ENCODE data around the gene CLEC17A.
"Not testable (repeated sequence)": the region's sequence is repeated elsewhere in the genome, so short reads cannot be mapped to it uniquely, and the experiment has no call there.

Gene CLEC17A

DNA sequence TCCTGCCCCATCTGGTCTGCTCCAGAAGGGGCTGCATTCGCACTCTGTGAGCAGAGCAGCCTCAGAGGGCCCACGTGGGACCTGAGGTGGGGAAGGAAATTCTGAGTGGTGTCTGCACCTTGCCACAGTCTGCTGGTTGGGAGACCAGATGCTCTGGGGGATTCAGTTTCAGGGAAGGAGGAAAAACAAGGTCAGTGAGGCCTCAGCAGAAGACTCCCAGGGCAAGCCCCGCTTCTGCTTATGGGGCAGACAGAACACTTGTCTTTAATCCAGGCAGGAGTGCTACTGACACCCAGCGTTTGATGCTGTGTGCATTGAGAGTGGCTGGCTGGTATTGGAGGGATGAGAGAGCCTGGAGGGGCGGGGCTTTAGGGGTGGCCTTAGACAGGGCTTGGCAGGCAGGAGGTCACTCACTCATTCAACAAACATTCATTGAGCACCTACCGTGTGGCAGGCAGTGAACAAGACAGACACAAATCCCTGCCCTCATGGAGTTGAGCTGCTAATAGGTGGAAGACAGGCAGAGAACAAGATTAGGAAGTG, 4.9 kb upstream of the CLEC17A start:
- DNase-seq (ENCODE audit: low read depth in 2 of 2): no peak

DNA sequence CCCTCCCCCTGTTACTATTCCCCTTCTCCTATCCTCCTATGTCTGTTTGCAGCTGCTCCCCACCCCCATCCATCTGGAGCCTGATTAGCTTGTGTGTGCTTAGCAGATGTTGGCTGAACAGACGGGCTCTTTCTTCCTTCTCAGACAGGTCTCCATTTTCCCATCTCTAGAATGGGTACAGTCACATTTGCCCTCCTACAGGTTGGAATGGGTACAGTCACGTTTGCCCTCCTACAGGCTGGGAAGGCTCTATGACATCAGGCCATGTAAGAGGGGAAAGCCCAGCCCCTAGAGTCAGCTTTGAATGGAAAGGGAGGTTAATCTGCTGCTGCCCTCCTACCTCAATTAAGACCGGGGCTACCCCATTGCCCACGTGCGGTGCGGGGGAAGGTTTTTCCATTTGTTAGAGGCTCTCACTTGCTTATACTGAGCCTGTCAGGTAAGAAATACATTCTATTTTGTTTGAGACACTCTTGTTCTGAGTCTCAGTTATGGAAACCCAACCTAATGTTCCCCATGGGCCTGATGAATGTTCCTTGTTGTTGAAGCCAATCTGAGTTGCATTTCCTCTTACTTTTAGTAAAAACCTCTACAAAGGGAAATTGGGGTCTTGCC, 2.2 kb upstream of the CLEC17A start:
- DNase-seq (ENCODE audit: low read depth in 2 of 2): peak in 1 of 2 donors; percentile 61

DNA sequence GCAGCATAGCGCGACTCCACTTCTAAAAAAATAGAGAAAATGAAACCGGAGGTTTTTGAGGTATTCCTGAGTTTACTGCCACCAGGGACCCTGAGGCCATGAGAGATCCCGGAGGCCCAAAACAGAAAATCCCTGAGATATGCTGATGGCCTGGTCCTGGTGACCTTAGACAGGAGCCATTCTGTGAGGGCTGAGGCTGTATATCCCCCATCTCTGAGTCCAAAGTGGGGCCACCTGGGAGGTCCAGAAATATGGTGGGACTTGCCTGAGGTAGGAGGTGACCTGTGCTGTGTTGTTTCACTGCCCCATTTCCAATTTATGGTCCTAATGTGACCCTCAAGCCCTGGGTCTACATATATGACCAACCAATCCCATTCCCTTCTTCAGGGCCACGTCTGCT, 1.5 kb downstream of the CLEC17A start:
- not testable (repeated sequence) for DNase-seq (ENCODE audit: low read depth in 2 of 2)

DNA sequence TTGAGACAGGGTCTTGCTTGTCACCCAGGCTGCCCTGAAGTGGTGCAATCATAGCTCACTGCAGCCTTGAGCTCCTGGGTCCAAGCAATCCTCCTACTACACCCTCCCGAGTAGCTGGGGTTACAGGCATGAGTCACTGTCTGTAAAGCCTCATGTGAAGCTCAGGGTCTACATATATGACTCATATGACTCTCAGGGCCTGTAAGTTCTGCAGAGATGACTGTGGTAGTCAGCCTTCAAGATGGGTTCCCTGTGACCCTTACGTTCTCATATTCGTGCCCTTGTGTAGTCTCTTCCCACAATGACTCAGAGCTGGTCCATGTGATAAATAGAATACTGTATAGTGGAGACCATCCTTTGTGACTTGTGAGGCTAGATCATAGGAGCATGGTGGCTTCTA, 2.3 kb downstream of the CLEC17A start:
- peak; percentile 38 to 57 for DNase-seq (ENCODE audit: low read depth in 2 of 2)

DNA sequence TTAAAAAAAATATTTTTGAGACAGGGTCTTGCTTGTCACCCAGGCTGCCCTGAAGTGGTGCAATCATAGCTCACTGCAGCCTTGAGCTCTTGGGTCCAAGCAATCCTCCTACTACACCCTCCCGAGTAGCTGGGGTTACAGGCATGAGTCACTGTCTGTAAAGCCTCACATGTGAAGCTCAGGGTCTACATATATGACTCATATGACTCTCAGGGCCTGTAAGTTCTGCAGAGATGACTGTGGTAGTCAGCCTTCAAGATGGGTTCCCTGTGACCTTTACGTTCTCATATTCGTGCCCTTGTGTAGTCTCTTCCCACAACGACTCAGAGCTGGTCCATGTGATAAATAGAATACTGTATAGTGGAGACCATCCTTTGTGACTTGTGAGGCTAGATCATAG, 6.5 kb downstream of the CLEC17A start:
- peak in 1 of 2 donors; percentile 26 for DNase-seq (ENCODE audit: low read depth in 2 of 2)

DNA sequence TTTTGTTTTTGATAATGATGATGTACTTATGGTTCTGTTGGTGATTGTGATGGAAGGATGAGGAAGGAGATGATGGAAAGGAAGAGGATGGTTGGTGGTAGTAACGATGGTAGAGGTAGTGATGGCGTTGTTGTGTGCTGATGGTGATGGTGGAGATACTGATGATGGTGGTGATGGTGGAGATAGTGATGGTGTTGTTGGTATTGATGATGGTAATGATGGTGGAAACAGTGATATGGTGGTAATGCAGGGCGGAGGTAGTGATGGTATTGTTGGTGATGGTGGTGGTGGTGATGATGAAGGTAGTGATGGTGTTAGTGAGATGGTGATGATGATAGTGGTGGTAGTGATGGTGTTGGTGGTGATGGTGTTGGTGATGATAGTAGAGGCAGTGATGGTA, 12.7 kb downstream of the CLEC17A start:
- no peak for DNase-seq (ENCODE audit: low read depth in 2 of 2)

DNA sequence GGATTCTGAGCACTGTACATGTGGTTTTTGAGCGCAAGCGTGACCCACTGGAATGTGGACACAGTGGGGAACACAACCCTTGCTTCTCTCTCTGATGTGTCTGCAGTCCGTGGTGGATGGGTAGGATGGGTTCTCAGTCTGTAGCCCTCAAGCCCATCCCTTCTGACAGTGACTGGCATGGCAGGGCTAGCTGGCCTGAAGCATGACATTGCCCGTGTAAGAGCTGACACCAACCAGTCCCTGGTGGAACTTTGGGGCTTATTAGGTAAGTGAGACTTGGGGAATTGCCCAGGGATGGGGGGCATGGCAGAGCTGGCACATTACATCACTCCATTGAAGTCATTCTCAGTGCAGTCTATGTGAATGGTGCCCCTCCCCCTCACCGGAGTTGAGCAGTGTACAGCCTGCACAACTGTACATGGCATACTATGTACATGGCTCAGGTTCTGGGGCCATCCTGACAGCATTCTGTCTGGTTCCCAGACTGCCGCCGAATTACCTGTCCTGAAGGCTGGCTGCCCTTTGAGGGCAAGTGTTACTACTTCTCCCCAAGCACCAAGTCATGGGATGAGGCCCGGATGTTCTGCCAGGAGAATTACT, 16.8 kb downstream of the CLEC17A start:
- DNase-seq (ENCODE audit: low read depth in 2 of 2): no peak

DNA sequence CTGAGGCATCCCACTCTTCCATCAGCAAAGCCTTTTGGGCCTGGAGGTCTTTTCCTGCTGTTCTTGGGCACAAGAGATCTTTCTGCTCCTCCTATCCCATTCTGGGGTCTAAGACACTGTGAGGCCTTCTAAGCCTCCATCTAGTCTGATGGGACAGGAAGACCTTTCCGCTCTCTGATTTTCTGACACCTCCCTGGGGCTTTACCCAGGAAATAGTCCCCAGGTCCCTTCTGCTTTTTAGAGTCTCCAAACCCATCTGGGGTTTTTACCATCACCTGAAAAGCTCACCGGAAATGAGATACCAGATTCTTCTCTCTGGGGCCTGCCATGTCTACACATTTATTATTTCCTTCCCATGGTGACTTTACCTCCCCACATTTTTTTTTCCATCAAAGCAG, 21.1 kb downstream of the CLEC17A start:
- DNase-seq (ENCODE audit: low read depth in 2 of 2): no peak

DNA sequence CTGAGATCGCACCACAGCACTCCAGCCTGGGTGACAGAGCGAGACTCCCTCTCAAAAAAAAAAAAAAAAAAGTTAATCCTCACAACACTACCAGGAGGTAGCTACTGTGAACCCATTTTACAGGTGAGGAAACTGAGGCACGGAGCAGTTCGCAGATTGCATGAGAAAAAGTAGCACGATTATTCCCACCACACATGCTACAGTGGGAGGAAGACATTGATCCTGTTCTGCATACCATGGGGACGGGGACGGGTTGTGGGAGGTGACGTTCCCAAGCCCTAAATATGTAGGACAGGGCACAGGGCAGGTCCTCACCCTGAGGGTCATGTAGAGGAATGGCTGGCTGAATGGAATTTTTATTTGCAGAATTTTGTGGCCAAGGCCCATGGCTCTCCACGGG, 23.7 kb downstream of the CLEC17A start:
- no peak for DNase-seq (ENCODE audit: low read depth in 2 of 2)

DNA sequence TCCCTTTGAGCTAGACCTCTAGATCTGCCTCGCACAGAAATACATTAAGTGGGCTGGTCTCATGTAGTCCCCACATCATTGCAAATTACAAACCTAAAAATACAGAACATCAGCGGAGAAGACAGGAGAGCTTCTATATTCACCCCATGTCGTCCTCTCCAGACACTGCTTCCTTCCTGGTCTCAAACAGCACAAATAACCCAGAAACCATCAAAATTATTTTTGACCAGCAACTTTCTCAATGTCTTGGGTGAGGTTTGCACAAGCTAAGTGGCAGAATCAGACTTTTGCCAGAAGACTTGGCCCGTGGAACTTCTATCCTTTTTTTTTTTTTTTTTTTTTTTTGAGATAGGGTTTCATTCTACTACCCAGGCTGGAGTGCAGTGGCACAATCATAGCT, 28.2 kb downstream of the CLEC17A start:
- no peak for DNase-seq (ENCODE audit: low read depth in 2 of 2)

DNA sequence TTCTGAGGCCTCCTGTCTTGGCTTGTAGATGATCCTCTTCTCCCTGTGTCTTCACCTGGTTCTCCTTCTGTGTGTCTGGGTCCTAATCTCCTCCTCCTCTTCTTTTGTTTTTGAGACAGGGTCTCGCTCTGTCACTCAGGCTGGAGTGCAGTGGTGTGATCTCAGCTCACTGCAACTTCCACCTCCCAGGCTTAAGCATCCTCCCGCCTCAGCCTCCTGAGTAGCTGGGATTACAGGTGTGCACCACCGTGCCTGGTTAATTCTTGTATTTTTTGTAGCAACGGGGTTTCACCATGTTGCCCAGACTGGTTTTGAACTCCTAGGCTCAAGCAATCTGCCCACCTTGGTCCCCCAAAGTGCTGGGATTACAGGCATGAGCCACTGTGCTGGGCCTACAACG, 29.4 kb downstream of the CLEC17A start:
- DNase-seq (ENCODE audit: low read depth in 2 of 2): not testable (repeated sequence)

DNA sequence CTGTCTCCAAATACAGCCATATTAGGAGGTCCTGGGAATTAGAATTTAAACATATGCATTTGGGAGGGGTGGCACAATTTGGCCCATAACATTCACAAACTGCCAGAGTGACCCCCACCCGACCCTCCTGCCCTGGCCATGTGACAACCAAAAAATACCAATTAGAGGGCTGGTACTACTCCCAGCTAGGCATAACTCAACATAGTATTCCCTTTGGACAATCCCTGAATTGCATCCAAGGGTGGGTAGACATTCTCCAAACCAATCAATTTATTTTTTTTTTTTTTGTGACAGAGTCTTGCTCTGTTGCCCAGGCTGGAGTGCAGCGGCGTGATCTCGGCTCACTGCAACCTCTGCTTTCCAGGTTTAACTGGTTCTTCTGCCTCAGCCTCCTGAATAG, 29.8 kb downstream of the CLEC17A start:
- DNase-seq (ENCODE audit: low read depth in 2 of 2): no peak

DNA sequence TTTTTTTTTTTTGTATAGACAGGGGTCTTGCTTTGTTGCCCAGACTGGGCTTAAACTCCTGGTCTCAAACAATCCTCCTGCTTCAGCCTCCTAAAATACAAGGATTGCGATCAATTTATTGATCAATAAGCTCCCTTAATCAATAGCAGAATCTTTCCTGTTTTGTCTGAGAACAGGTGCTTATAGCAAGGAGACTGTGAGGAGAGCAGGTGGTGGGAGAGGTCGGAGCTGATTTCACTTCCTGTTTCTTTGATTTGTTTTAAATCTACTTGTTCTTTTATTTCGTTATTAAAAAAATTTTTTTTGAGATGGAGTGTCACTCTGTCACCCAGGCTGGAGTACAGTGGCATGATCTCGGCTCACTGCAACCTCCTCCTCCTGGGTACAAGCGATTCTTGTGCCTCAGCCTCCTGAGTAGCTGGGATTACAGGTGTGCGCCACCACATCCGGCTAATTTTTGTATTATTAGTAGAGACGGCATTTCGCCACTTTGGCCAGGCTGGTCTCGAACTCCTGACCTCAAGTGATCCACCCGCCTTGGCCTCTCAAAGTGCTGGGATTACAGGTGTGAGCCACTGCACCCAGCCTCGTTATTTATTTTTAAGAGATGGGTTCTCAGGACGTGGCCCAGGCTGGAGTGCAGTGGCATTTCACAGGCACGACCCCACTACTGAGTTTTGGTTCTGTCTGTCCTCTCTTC, 30.7 kb downstream of the CLEC17A start:
- DNase-seq (ENCODE audit: low read depth in 2 of 2): not testable (repeated sequence)

DNA sequence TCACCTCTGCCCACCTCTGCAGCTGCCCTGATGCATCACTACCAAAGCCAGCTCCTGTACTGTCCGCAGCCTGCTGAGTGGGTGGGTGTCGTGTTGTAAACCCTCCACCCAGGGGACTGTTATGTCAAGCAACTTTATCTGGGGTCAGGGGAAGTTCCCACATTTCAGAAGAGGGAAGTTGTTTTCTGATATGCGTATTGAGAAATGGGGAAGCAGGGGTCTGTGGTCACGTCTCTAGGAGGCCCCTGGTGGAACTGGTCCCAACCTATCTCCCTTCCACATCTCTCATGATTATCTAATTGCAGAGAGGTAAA, 31.2 kb downstream of the CLEC17A start:
- no peak for DNase-seq (ENCODE audit: low read depth in 2 of 2)

DNA sequence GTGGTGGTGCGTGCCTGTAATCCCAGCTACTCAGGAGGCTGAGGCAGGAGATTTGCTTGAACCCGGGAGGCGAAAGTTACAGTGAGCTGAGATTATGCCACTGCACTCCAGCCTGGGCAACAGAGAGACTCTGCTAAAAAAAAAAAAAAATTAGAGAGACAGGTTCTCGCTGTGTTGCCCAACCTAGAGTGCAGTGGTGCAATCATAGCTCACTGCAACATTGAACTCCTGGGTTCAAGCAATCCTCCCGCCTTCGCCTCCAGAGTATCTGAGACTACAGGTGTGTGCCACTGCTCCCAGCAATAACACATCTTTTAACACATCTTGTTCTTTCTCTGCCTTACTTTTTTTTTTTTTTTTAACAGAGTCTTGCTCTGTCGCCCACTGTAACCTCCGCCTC, 32.7 kb downstream of the CLEC17A start:
- DNase-seq (ENCODE audit: low read depth in 2 of 2): no peak

DNA sequence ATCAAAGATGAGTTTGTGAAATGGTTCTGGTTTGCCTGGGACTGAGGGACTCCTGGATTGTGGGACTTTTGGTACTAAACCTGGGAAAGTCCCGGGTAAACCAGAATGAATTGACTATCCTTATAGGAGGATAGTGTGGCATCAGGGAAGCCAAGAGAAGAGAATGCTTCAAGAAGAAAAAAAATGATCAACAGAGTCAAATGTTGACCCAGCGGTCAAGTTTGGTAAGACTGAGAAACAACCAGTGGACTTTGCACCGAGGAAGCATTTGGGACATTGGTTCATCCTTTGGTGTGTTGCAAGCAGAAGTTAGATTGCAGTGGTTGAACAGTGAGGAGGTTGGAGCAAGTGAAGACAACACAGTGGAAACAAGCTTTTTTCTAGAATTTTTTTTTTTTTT, 33.5 kb downstream of the CLEC17A start:
- DNase-seq (ENCODE audit: low read depth in 2 of 2): no peak

DNA sequence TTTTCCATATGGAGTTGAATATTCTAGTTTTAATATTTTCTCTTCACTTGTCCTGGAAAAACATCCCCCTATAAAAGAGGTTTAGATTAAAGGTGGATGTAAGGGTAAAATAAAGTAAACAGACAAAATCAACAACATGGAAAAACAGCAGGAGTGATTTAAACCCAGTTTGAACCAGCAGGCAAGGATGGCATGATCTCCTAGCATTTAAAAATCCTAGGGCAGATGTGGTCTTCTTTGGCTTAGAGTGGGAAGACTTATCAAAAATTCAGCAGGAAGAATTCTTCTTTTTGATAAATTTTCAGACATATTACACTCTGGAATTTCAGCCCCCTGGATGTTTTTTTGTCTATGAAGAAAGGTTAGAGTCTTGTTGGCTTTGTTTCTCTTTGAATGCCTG, 36.5 kb downstream of the CLEC17A start:
- no peak for DNase-seq (ENCODE audit: low read depth in 2 of 2)

DNA sequence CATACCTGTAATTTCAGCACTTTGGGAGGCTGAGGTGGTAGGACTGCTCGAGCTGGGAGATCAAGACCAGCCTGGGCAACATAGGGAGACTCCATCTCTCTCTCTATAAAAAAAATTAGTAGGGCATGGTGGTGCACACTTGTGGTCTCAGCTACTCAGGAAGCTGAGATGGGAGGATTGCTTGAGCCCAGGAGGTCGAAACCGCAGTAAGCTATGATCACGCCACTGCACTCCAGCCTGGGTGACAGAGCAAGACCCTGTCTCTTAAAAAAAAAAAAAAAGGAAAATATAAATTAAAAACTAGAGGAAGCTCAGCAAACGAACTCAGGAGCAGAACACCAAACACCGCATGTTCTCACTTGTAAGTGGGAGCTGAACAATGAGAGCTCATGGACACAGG, 41.6 kb downstream of the CLEC17A start:
- DNase-seq (ENCODE audit: low read depth in 2 of 2): not testable (repeated sequence)

DNA sequence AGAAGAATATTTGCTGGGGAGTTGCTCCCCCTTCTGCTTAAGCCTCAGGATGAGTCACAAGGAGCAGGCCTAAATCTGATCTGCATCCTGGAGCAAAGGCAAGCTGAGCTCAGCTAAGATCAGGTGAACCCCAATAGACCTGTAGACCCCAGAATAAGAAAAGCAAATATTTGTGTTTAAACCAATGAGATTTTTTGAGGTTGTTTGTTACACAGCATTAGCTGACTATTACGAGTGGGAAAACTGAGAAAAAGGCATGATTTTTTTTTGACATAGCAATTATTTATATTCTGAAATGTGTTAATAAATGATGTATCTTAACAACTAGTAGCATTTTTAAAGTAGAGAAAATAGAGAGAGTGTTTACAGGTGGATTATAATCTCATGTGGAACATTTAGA, 46.7 kb downstream of the CLEC17A start:
- no peak for DNase-seq (ENCODE audit: low read depth in 2 of 2)

DNA sequence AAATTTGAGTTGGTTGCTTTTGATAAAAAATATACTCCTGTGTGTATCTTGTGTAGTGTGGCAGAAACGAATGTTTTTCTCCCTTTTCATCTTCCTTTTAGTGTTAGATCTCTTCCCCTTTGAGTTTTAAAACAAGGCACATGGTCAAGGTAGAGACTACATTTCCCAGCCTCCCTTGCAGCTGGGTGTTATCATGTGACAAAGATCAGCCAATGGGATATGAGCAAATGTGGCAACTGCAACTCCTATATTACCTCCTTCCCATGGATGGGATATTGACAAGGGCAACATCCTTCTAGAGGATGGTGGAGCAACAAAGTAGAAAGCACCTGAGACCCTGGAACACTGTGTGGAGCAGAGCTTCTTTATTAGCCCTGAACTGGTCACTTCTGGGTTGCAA, 49.4 kb downstream of the CLEC17A start:
- DNase-seq (ENCODE audit: low read depth in 2 of 2): no peak

DNA sequence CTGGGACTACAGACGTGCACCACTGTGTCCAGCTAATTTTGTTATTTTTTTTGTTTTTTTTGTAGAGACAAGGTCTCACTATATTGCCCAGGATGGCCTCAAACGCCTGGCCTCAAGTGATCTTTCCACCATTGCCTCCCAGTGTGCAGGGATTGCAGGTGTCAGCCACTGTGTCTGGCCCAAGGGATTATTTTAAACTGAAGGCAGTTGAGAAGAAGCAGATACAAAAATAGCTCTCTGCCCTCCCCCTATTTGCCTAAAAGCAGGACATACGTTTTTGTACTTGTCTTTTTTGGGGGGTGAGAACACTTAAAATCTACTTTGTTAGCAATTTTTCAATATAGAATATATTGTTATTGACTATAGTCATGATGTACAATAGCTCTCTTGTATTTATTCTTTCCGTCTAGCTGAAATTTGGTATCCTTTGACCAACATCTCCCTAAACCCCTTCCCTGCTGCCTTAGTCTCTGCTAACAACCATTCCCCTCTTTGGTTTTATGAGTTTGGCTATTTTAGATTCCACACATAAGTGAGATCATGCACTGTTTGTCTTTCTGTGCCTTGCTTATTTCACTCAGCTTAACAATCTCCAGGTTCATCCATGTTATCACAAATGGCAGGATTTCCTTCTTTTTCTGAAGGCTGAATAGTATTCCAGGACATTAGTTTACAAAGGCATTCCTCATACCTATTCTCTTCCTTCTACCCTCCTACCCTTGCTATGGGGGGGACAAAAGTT, 56.8 kb downstream of the CLEC17A start:
- no peak for DNase-seq (ENCODE audit: low read depth in 2 of 2)

DNA sequence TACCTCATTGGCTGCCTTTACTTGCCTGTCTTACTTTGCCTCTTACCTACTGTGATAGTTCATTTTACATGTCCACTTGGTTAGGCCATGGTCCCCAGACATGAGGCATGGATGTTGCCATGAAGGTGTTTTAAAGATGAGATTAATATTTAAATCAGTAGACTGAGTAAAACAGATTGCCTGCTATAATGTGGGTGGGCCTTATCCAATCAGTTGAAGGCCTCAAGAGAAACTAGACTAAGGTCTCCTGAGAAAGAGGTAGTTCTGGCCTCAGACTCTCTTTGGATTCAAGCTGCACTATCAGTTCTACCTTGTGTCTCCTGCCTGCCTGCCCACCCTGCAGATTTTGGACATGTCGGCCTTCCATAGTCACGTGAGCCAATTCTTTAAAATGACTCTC, 65.6 kb downstream of the CLEC17A start:
- DNase-seq (ENCODE audit: low read depth in 2 of 2): no peak

DNA sequence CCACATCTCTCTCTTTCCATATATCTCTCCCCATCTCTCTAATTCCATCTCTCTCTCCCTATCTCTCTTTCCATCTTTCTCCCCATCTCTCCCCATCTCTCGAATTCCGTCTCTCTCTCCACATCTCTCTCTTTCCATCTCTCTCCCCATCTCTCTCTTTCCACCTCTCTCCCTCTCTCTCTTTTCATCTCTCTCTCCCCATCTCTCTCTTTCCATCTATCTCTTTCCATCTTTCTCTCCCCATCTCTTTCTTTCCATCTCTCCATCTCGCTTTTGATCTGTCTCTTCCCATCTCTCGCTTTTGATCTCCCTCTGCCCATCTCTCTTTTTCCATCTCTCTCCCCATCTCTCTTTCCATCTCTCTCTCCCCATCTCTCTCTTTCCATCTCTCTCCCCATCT, 66.1 kb downstream of the CLEC17A start:
- DNase-seq (ENCODE audit: low read depth in 2 of 2): no peak
